SK-N-SH (cell line): Measurements from ENCODE around the gene C1D. TPM values are rescaled to one million over a fixed set of nuclear protein-coding genes. Genes with fewer than 3 reads are reported as not detected.
A peak's percentile ranks its signal among the peaks of the same experiment; 100 is the strongest.

ENCODE experiments used
- CTCF ChIA-PET: fragments of 300-600, 350-600 bp; formaldehyde crosslinking; extraction: SDS; loops from one replicate; lab custom pipeline; 2021; lab: Yijun Ruan, JAX
- POLR2A ChIA-PET: fragments of 350-600 bp; sonication (Branson Sonifier 250); formaldehyde crosslinking; extraction: SDS; loops from one replicate; lab custom pipeline; 2020; ENCODE audit warnings: antibody characterized with exemption, inconsistent platforms; lab: Yijun Ruan, JAX
- DNase-seq: peaks from one replicate; pipeline ENCODE4 v3.0.0; 2012
- H2AFZ ChIP-seq: fragments of 200-600 bp; sonication (generic); 2 replicates; pipeline ENCODE4 v1.8.1; 2016; ENCODE audit warnings: antibody characterized with exemption, mild to moderate bottlenecking, low read depth
- H3F3A ChIP-seq: fragments of 200-600 bp; sonication (generic); replicated peaks from 2 replicates; pipeline ENCODE3; 2016; ENCODE audit warnings: antibody characterized with exemption, mild to moderate bottlenecking; ENCODE audit not compliant: insufficient read depth
- H3K27ac ChIP-seq, 2 experiments: fragments of 200-500 bp in 1 of 2; fragments of 200-600 bp in 1 of 2; sonication (Bioruptor generic) in 1 of 2; sonication (generic), shearing (Covaris generic) in 1 of 2; 2 replicates each; pipeline versions ENCODE4 v1.5.1 to v1.6.1; 2014 to 2016; ENCODE audit warnings: low read depth in 2 of 2, inconsistent platforms in 1 of 2, low read length in 1 of 2, mild to moderate bottlenecking in 1 of 2, mixed read lengths in 1 of 2
- H3K27me3 ChIP-seq: fragments of 200-600 bp; sonication (generic), shearing (Covaris generic); 2 replicates; pipeline ENCODE4 v1.6.1; 2016; ENCODE audit warnings: mixed run types; ENCODE audit not compliant: insufficient read depth
- H3K36me3 ChIP-seq, 2 experiments: fragments of 200-500 bp in 1 of 2; fragments of 200-600 bp in 1 of 2; sonication (Bioruptor generic) in 1 of 2; sonication (generic) in 1 of 2; replicated peaks in 1 of 2; 2 replicates each; pipeline versions ENCODE3 to v1.5.1; 2014 to 2016; ENCODE audit warnings: low read length in 1 of 2, mild to moderate bottlenecking in 1 of 2; ENCODE audit not compliant: insufficient read depth in 2 of 2, control insufficient read depth in 1 of 2
- H3K4me1 ChIP-seq, 2 experiments: fragments of 200-500 bp in 1 of 2; fragments of 200-600 bp in 1 of 2; sonication (Bioruptor generic) in 1 of 2; sonication (generic), shearing (Covaris generic) in 1 of 2; 2 replicates each; pipeline versions ENCODE4 v1.5.1 to v1.6.1; 2014 to 2016; ENCODE audit warnings: low read depth in 1 of 2, low read length in 1 of 2, mixed run types in 1 of 2; ENCODE audit not compliant: insufficient read depth in 2 of 2, control insufficient read depth in 1 of 2
- H3K4me2 ChIP-seq: fragments of 200-600 bp; sonication (generic), shearing (Covaris generic); 2 replicates; pipeline ENCODE4 v1.6.1; 2017; ENCODE audit warnings: mixed run types
- H3K4me3 ChIP-seq, 2 experiments: fragments of 200-500 bp in 1 of 2; fragments of 200-600 bp in 1 of 2; sonication (Bioruptor generic) in 1 of 2; sonication (generic), shearing (Covaris generic) in 1 of 2; 2 replicates each; pipeline versions ENCODE4 v1.5.1 to v1.8.1; 2014 to 2016; ENCODE audit warnings: low read depth in 2 of 2, inconsistent platforms in 1 of 2, low read length in 1 of 2, mild to moderate bottlenecking in 1 of 2, mixed read lengths in 1 of 2, moderate library complexity in 1 of 2
- H3K79me2 ChIP-seq: fragments of 200-600 bp; sonication (generic); 2 replicates; pipeline ENCODE4 v1.8.1; 2017; ENCODE audit warnings: mild to moderate bottlenecking; ENCODE audit not compliant: insufficient read depth
- H3K9ac ChIP-seq: fragments of 200-600 bp; sonication (generic); 2 replicates; pipeline ENCODE4 v1.6.1; 2017; ENCODE audit warnings: mixed run types
- H3K9me2 ChIP-seq: fragments of 200-600 bp; sonication (generic); 2 replicates; pipeline ENCODE4 v1.6.1; 2017; ENCODE audit warnings: mixed run types
- H3K9me3 ChIP-seq: fragments of 200-600 bp; sonication (generic); 2 replicates; pipeline ENCODE4 v1.6.1; 2017; ENCODE audit warnings: mixed run types, mild to moderate bottlenecking, moderate library complexity
- H4K20me1 ChIP-seq: fragments of 200-600 bp; sonication (generic); 2 replicates; pipeline ENCODE4 v1.6.1; 2017; ENCODE audit warnings: mild to moderate bottlenecking, mixed run types; ENCODE audit not compliant: insufficient read depth
- CHD2 ChIP-seq: fragments of 150-350 bp; IDR thresholded peaks from 2 replicates; pipeline ENCODE4 v1.6.1; 2018; ENCODE audit warnings: low read length; ENCODE audit not compliant: partially characterized antibody
- CTCF ChIP-seq: fragments of 200-600 bp; sonication (generic); IDR thresholded peaks from 2 replicates; pipeline ENCODE4 v1.6.1; 2017; ENCODE audit warnings: antibody characterized with exemption, mild to moderate bottlenecking, moderate library complexity
- ELF1 ChIP-seq: IDR thresholded peaks from 2 replicates; pipeline ENCODE4 v1.4.0; 2012
- EZH2phosphoT487 ChIP-seq: fragments of 200-600 bp; sonication (generic); IDR thresholded peaks from 2 replicates; pipeline ENCODE4 v1.6.1; 2017; ENCODE audit warnings: low read depth, mixed run types, mild to moderate bottlenecking, antibody characterized with exemption, moderate library complexity, borderline replicate concordance
- FOSL2 ChIP-seq: IDR thresholded peaks from 2 replicates; pipeline ENCODE4 v1.4.0; 2012; ENCODE audit warnings: low read depth, mild to moderate bottlenecking, moderate library complexity, borderline replicate concordance
- FOXJ3 ChIP-seq: sonication (generic); formaldehyde crosslinking; IDR thresholded peaks from 2 replicates; pipeline ENCODE4 v1.5.1; 2020; ENCODE audit warnings: mild to moderate bottlenecking, missing genetic modification reagents
- GABPA ChIP-seq: IDR thresholded peaks from 2 replicates; pipeline ENCODE4 v1.4.0; 2012; ENCODE audit warnings: low read depth, mild to moderate bottlenecking
- IRF3 ChIP-seq: fragments of 150-350 bp; IDR thresholded peaks from 2 replicates; pipeline ENCODE4 v1.6.1; 2016; ENCODE audit warnings: mild to moderate bottlenecking, low read depth, low read length
- MAX ChIP-seq: IDR thresholded peaks from 2 replicates; pipeline ENCODE4 v1.4.0; 2012; ENCODE audit warnings: low read depth
- MXI1 ChIP-seq: IDR thresholded peaks from 2 replicates; pipeline ENCODE4 v1.6.1; 2012; ENCODE audit warnings: mild to moderate bottlenecking, low read depth, low read length, improper control_type of control experiment
- NFIC ChIP-seq: IDR thresholded peaks from 2 replicates; pipeline ENCODE4 v1.4.0; 2012; ENCODE audit warnings: borderline replicate concordance
- NRF1 ChIP-seq: IDR thresholded peaks from 2 replicates; pipeline ENCODE4 v1.6.1; 2012; ENCODE audit warnings: low read depth, mild to moderate bottlenecking, low read length
- PBX3 ChIP-seq: IDR thresholded peaks from 2 replicates; pipeline ENCODE4; 2012
- POLR2AphosphoS5 ChIP-seq: IDR thresholded peaks from 2 replicates; pipeline ENCODE4 v1.6.1; 2012; ENCODE audit warnings: low read depth, low read length
- RAD21 ChIP-seq: IDR thresholded peaks from 2 replicates; pipeline ENCODE4 v1.6.1; 2012; ENCODE audit warnings: mild to moderate bottlenecking, low read length
- RCOR1 ChIP-seq: fragments of 150-350 bp; IDR thresholded peaks from 2 replicates; pipeline ENCODE4 v1.6.1; 2017; ENCODE audit warnings: antibody characterized with exemption, low read length
- REST ChIP-seq: IDR thresholded peaks from 2 replicates; pipeline ENCODE4 v1.6.1; 2012; ENCODE audit warnings: mild to moderate bottlenecking, low read depth, low read length, moderate library complexity
- RFX5 ChIP-seq: IDR thresholded peaks from 2 replicates; pipeline ENCODE4 v1.6.1; 2012; ENCODE audit warnings: mild to moderate bottlenecking, improper control_type of control experiment, low read length
- TCF12 ChIP-seq: IDR thresholded peaks from 2 replicates; pipeline ENCODE4 v1.4.0; 2012
- TEAD4 ChIP-seq: IDR thresholded peaks from 2 replicates; pipeline ENCODE4 v1.4.0; 2012; ENCODE audit warnings: mild to moderate bottlenecking, borderline replicate concordance; ENCODE audit not compliant: insufficient read depth
- USF1 ChIP-seq: IDR thresholded peaks from 2 replicates; pipeline ENCODE4 v1.4.0; 2012; ENCODE audit warnings: low read depth, borderline replicate concordance
- YY1 ChIP-seq: IDR thresholded peaks from 2 replicates; pipeline ENCODE4 v1.4.0; 2012; ENCODE audit warnings: low read depth, mild to moderate bottlenecking
- ZBTB33 ChIP-seq: IDR thresholded peaks from 2 replicates; pipeline ENCODE4 v1.4.0; 2012; ENCODE audit warnings: low read depth, borderline replicate concordance
- WGBS: methylation state at CpG from one replicate; pipeline ENCODE4 v1.1.6; 2017; ENCODE audit warnings: low lambda C conversion rate; 5-methylcytosine and 5-hydroxymethylcytosine counted together
- polyA plus RNA-seq, 3 experiments: library from polyadenylated mRNA; depleted of rRNA; stranded (reverse); fragments of >200 nt; gene quantifications; 2 replicates each; pipeline ENCODE4 v1.2.3, GENCODE V29; 2012

The C1D gene
- polyA plus RNA-seq, 1 of the 3 experiments (the other 2 are of a cell fraction), result 45.9 TPM

GRCh38 chr2:68045342-68045741, 17.5 kb downstream of the C1D start:
- no peaks in the 10 kb centered on the region for H4K20me1 ChIP-seq
- H3K27me3 ChIP-seq, result no peaks in the 10 kb centered on the region
- ChIA-PET POLR2A (interaction anchor here (0.6 kb wide), 1 partner anchor 165 kb away, joined by 3 read pairs; no protein-coding TSS in a partner anchor), CTCF (interaction anchor here (1.8 kb wide), 1 partner anchor 14 kb away, joined by 3 read pairs; no protein-coding TSS in a partner anchor)
- H3K4me1 ChIP-seq, result peaks cover 39 to 69% of the 10 kb centered on the region in 2 experiments
- 3% methylated on average over 1 of the region's 1 CpG for WGBS
- no peak overlapping the region for H3K4me2 ChIP-seq
- no peak overlapping the region for H3K4me3 ChIP-seq
- H3K9me2 ChIP-seq, result no peaks in the 10 kb centered on the region
- H2AFZ ChIP-seq, result no peak overlapping the region
- H3F3A ChIP-seq, result peaks cover 56% of the 10 kb centered on the region
- peak overlapping the region; percentile 66; the same call in 1 of the 2 replicates for H3K9ac ChIP-seq
- peak; percentile 52 for DNase-seq
- H3K9me3 ChIP-seq, result no peaks in the 10 kb centered on the region
- peaks cover 33% of the 10 kb centered on the region for H3K79me2 ChIP-seq
- H3K27ac ChIP-seq, result peak overlapping the region; percentile 99 to 100
- peaks cover 18 to 23% of the 10 kb centered on the region in 2 experiments for H3K36me3 ChIP-seq
- TF ChIP-seq TEAD4 (peak; percentile 100), TCF12 (peak; percentile 99), FOXJ3 (no peak), CHD2 (peak; percentile 83), PBX3 (peak; percentile 99), EZH2phosphoT487 (no peak), YY1 (peak; percentile 60; the same call in 1 of the 2 replicates), MXI1 (no peak), RCOR1 (peak; percentile 83), CTCF (no peak), ZBTB33 (peak; percentile 80), USF1 (no peak), IRF3 (no peak), GABPA (no peak), MAX (no peak), REST (peak; percentile 59; the same call in 1 of the 2 replicates), NFIC (peak; percentile 100), RFX5 (no peak), FOSL2 (peak; percentile 86), RAD21 (no peak; the same call in 1 of the 2 replicates), NRF1 (no peak), POLR2AphosphoS5 (peak; percentile 94), ELF1 (no peak; the same call in 1 of the 2 replicates)
